ENCODE results near the gene SBF2. TPM values are rescaled to one million over a fixed set of nuclear protein-coding genes. Genes with fewer than 3 reads are reported as not detected.

Gene SBF2
- total RNA-seq, 2 donors from 2014 or later, result 30.5 to 47.0 TPM

GRCh38 chr11:10329356-10329755 lies 35.3 kb upstream of the SBF2 start:
- Histone ChIP-seq H3K36me3 (no peaks in the 10 kb centered on the region), H3K9me3 (no peaks in the 10 kb centered on the region), H3K9ac (ENCODE audit: low read depth in 2 of 2, low read length in 2 of 2) (no peak overlapping the region), H3K27ac (peak overlapping the region; percentile 77), H3K4me3 (no peak overlapping the region), H3K27me3 (no peaks in the 10 kb centered on the region), H3K4me1 (peaks cover 10% of the 10 kb centered on the region)
- DNase-seq, result no peak
- intact Hi-C loops (cut with DNase I), result loop anchor here (10.0 kb wide), 2 partner anchors 345 to 465 kb away; no protein-coding TSS in a partner anchor
- no peak for TF ChIP-seq CTCF (IDR thresholded peaks at IDR 0.05)

GRCh38 chr11:10328314-10329098 lies 34.5 kb upstream of the SBF2 start:
- peaks cover 10% of the 10 kb centered on the region for H3K4me1 ChIP-seq
- H3K36me3 ChIP-seq, result no peaks in the 10 kb centered on the region
- intact Hi-C loops (cut with DNase I), result loop anchor here (10.0 kb wide), 2 partner anchors 344 to 464 kb away; no protein-coding TSS in a partner anchor
- peak overlapping the region in 1 of 2 donors; percentile 32 for H3K9ac ChIP-seq (ENCODE audit: low read depth in 2 of 2, low read length in 2 of 2)
- no peak overlapping the region for H3K4me3 ChIP-seq
- H3K9me3 ChIP-seq, result no peaks in the 10 kb centered on the region
- H3K27me3 ChIP-seq, result no peaks in the 10 kb centered on the region
- no peak for DNase-seq
- H3K27ac ChIP-seq, result peak overlapping the region; percentile 77
- no peak for TF ChIP-seq CTCF (IDR thresholded peaks at IDR 0.05)

- Histone ChIP-seq H3K27me3 (no peaks in the 10 kb centered on the region), H3K36me3 (no peaks in the 10 kb centered on the region), H3K4me1 (peaks cover 10% of the 10 kb centered on the region), H3K4me3 (no peak overlapping the region), H3K9ac (ENCODE audit: low read depth in 2 of 2, low read length in 2 of 2) (no peak overlapping the region), H3K9me3 (no peaks in the 10 kb centered on the region), H3K27ac (peak overlapping the region; percentile 77)
- intact Hi-C loops (cut with DNase I), result loop anchor here (10.0 kb wide), 2 partner anchors 342 to 462 kb away; no protein-coding TSS in a partner anchor
- no peak for DNase-seq
- TF ChIP-seq CTCF (IDR thresholded peaks at IDR 0.05), result no peak
Observed at GRCh38 chr11:10327254-10327653, 33.2 kb upstream of the SBF2 start.

- intact Hi-C loops (cut with DNase I), result loop anchor here (10.0 kb wide), 2 partner anchors 341 to 461 kb away; no protein-coding TSS in a partner anchor
Observed at GRCh38 chr11:10326012-10326964, 32.3 kb upstream of the SBF2 start.

More at GRCh38 chr11:10326012-10326964, 32.3 kb upstream of the SBF2 start:
- no peak for TF ChIP-seq CTCF (IDR thresholded peaks at IDR 0.05)
- H3K27ac ChIP-seq, result peak overlapping the region; percentile 77
- no peaks in the 10 kb centered on the region for H3K9me3 ChIP-seq
- H3K4me3 ChIP-seq, result no peak overlapping the region
- H3K9ac ChIP-seq (ENCODE audit: low read depth in 2 of 2, low read length in 2 of 2), result peak overlapping the region in 1 of 2 donors; percentile 19
- H3K4me1 ChIP-seq, result peaks cover 10% of the 10 kb centered on the region
- DNase-seq, result peak; percentile 86
- H3K36me3 ChIP-seq, result no peaks in the 10 kb centered on the region
- no peaks in the 10 kb centered on the region for H3K27me3 ChIP-seq

Data from colonic mucosa (tissue), 4 donors.